Measurements from ENCODE around the gene POFUT2.

POFUT2 gene

GRCh38 chr21:45248301-45248892 is 39.3 kb downstream of the POFUT2 start:
- no peak overlapping the region for H3K4me3 ChIP-seq (ENCODE audit: insufficient read depth, low read depth, low read length, poor library complexity, severe bottlenecking)
- DNase-seq = no peak
- H3K27ac ChIP-seq (ENCODE audit: insufficient read depth, low read length, poor library complexity, severe bottlenecking) = no peak overlapping the region
- H3K27me3 ChIP-seq (replicated peaks; ENCODE audit: control insufficient read depth, insufficient read depth, low read length, poor library complexity, severe bottlenecking) = no peaks in the 10 kb centered on the region
- no peaks in the 10 kb centered on the region for H3K9me3 ChIP-seq (ENCODE audit: control insufficient read depth, low read length)
- no peaks in the 10 kb centered on the region for H3K36me3 ChIP-seq (ENCODE audit: control insufficient read depth, insufficient read depth, low read length)
- no peaks in the 10 kb centered on the region for H3K4me1 ChIP-seq (ENCODE audit: control insufficient read depth, insufficient read depth, low read length, poor library complexity, severe bottlenecking)

- H3K27me3 ChIP-seq (replicated peaks; ENCODE audit: control insufficient read depth, insufficient read depth, low read length, poor library complexity, severe bottlenecking) = no peaks in the 10 kb centered on the region
- DNase-seq = no peak
Observed at GRCh38 chr21:45246386-45247320, 41.0 kb downstream of the POFUT2 start.

GRCh38 chr21:45244799-45245340 is 42.8 kb downstream of the POFUT2 start:
- Histone ChIP-seq H3K4me3 (ENCODE audit: insufficient read depth, low read depth, low read length, poor library complexity, severe bottlenecking) (no peak overlapping the region), H3K36me3 (ENCODE audit: control insufficient read depth, insufficient read depth, low read length) (no peaks in the 10 kb centered on the region), H3K27me3 (replicated peaks; ENCODE audit: control insufficient read depth, insufficient read depth, low read length, poor library complexity, severe bottlenecking) (no peaks in the 10 kb centered on the region), H3K27ac (ENCODE audit: insufficient read depth, low read length, poor library complexity, severe bottlenecking) (no peak overlapping the region), H3K4me1 (ENCODE audit: control insufficient read depth, insufficient read depth, low read length, poor library complexity, severe bottlenecking) (no peaks in the 10 kb centered on the region), H3K9me3 (ENCODE audit: control insufficient read depth, low read length) (no peaks in the 10 kb centered on the region)
- DNase-seq = no peak

More at GRCh38 chr21:45246386-45247320, 41.0 kb downstream of the POFUT2 start:
- Histone ChIP-seq H3K27ac (ENCODE audit: insufficient read depth, low read length, poor library complexity, severe bottlenecking) (no peak overlapping the region), H3K36me3 (ENCODE audit: control insufficient read depth, insufficient read depth, low read length) (no peaks in the 10 kb centered on the region), H3K4me3 (ENCODE audit: insufficient read depth, low read depth, low read length, poor library complexity, severe bottlenecking) (no peak overlapping the region), H3K9me3 (ENCODE audit: control insufficient read depth, low read length) (no peaks in the 10 kb centered on the region), H3K4me1 (ENCODE audit: control insufficient read depth, insufficient read depth, low read length, poor library complexity, severe bottlenecking) (no peaks in the 10 kb centered on the region)

DNA sequence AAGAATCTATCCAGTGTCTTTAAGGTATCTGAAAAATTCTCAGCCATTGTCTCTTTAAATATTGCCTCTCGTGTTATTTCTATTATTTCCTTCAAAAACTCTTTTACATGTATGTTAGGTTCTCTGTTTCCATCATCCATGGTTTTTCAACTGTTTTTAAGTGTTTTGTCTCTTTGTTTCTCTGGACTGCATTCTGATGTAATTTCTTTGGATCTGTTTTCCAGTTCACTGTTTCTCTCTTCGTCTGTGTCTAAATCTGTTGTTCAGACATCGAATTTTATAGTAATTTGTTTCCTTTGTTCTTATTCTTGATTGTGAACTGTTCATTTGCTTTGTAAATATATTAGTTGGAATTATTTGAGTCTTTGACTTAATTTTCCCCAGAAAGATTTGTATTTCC is 44.1 kb downstream of the POFUT2 start:
- no peak overlapping the region for H3K27ac ChIP-seq (ENCODE audit: insufficient read depth, low read length, poor library complexity, severe bottlenecking)

DNA sequence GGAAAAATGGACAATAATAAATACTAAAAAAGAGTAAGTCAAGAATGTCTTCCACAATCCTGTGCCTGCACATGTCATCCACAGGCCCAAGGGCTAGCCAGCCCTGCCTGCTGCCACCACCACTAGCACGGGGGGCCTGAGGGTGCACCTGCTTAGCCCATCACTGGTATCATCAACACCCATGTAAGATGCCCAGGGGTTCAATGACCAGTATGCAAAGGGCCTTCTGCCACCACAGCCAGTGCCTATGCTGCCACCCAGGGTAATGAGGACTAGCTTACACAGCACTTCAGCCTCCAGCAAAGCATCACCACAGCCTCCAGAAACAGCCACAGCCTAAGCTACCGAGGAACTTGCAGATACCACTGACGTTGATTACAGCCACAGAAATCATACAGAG is 46.3 kb downstream of the POFUT2 start:
- no peak for DNase-seq
- Histone ChIP-seq H3K4me3 (ENCODE audit: insufficient read depth, low read depth, low read length, poor library complexity, severe bottlenecking) (no peak overlapping the region), H3K4me1 (ENCODE audit: control insufficient read depth, insufficient read depth, low read length, poor library complexity, severe bottlenecking) (no peaks in the 10 kb centered on the region), H3K36me3 (ENCODE audit: control insufficient read depth, insufficient read depth, low read length) (no peaks in the 10 kb centered on the region), H3K27me3 (replicated peaks; ENCODE audit: control insufficient read depth, insufficient read depth, low read length, poor library complexity, severe bottlenecking) (no peaks in the 10 kb centered on the region), H3K27ac (ENCODE audit: insufficient read depth, low read length, poor library complexity, severe bottlenecking) (no peak overlapping the region), H3K9me3 (ENCODE audit: control insufficient read depth, low read length) (no peaks in the 10 kb centered on the region)

More for the DNA sequence above, 44.1 kb downstream of the POFUT2 start:
- Histone ChIP-seq H3K27me3 (replicated peaks; ENCODE audit: control insufficient read depth, insufficient read depth, low read length, poor library complexity, severe bottlenecking) (no peaks in the 10 kb centered on the region), H3K9me3 (ENCODE audit: control insufficient read depth, low read length) (no peaks in the 10 kb centered on the region), H3K4me3 (ENCODE audit: insufficient read depth, low read depth, low read length, poor library complexity, severe bottlenecking) (no peak overlapping the region), H3K36me3 (ENCODE audit: control insufficient read depth, insufficient read depth, low read length) (no peaks in the 10 kb centered on the region), H3K4me1 (ENCODE audit: control insufficient read depth, insufficient read depth, low read length, poor library complexity, severe bottlenecking) (no peaks in the 10 kb centered on the region)
- no peak for DNase-seq

DNA sequence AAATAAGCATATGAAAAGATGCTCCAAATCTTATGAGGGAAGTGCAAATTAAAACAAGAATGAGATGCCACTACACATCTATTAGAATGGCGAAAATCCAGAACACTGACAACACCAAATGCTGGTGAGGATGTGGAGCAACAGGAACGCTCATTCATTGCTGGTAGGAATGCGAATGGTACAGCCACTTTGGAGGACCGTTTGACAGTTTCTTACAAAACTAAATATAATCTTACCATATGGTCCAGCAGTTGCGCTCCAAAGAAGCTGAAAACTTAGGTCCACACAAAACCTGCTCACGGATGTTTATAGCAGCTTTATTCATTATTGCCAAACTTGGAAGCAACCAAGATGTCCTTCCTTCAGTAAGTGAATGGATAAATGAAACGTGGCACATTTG is 50.3 kb downstream of the POFUT2 start:
- Histone ChIP-seq H3K27me3 (replicated peaks; ENCODE audit: control insufficient read depth, insufficient read depth, low read length, poor library complexity, severe bottlenecking) (no peaks in the 10 kb centered on the region), H3K36me3 (ENCODE audit: control insufficient read depth, insufficient read depth, low read length) (no peaks in the 10 kb centered on the region), H3K4me1 (ENCODE audit: control insufficient read depth, insufficient read depth, low read length, poor library complexity, severe bottlenecking) (no peaks in the 10 kb centered on the region), H3K4me3 (ENCODE audit: insufficient read depth, low read depth, low read length, poor library complexity, severe bottlenecking) (no peak overlapping the region), H3K27ac (ENCODE audit: insufficient read depth, low read length, poor library complexity, severe bottlenecking) (no peak overlapping the region), H3K9me3 (ENCODE audit: control insufficient read depth, low read length) (no peaks in the 10 kb centered on the region)
- no peak for DNase-seq

DNA sequence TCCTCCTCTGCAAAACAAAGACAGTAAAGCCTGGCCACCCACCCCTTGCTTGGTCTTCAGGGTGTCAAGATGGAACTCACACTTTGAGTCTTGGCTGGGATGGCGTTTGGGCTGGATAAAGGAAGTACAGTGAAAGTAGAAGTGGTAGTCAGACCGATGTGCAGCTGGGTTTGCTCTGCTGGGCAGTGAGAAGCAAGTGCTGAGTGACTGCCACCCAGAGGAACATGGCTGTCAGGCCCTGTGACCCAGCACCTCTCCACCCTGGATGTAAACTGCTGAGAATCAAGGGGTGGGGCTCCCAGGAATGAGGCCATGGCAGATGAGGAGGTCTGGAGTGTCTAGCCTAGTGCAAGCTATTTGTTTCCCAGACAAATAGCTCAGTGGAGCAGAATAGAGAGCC is 51.2 kb downstream of the POFUT2 start:
- no peaks in the 10 kb centered on the region for H3K36me3 ChIP-seq (ENCODE audit: control insufficient read depth, insufficient read depth, low read length)
- no peaks in the 10 kb centered on the region for H3K9me3 ChIP-seq (ENCODE audit: control insufficient read depth, low read length)
- no peak overlapping the region for H3K4me3 ChIP-seq (ENCODE audit: insufficient read depth, low read depth, low read length, poor library complexity, severe bottlenecking)
- no peak for DNase-seq
- no peaks in the 10 kb centered on the region for H3K4me1 ChIP-seq (ENCODE audit: control insufficient read depth, insufficient read depth, low read length, poor library complexity, severe bottlenecking)
- no peaks in the 10 kb centered on the region for H3K27me3 ChIP-seq (replicated peaks; ENCODE audit: control insufficient read depth, insufficient read depth, low read length, poor library complexity, severe bottlenecking)
- H3K27ac ChIP-seq (ENCODE audit: insufficient read depth, low read length, poor library complexity, severe bottlenecking) = no peak overlapping the region

DNA sequence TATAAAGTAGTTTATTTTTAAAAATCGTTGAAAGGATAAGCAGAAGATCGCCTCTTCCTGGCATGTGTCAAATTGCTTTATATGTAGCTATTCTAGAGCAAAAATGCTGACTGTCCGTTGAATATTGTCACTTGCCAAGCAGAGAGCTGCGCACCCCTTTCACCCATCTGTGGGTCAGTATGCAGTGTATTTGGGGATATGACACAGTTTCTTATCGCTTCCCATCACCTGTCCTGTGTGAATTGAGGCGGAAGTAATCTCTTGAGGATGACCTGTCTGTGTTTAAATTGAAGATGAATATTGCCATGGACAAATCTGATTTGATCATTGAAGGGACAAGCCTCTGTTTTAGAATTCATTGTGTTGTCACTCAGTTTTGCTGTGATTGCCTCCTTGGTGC is 52.2 kb downstream of the POFUT2 start:
- Histone ChIP-seq H3K4me1 (ENCODE audit: control insufficient read depth, insufficient read depth, low read length, poor library complexity, severe bottlenecking) (no peaks in the 10 kb centered on the region), H3K4me3 (ENCODE audit: insufficient read depth, low read depth, low read length, poor library complexity, severe bottlenecking) (no peak overlapping the region), H3K9me3 (ENCODE audit: control insufficient read depth, low read length) (no peaks in the 10 kb centered on the region), H3K27me3 (replicated peaks; ENCODE audit: control insufficient read depth, insufficient read depth, low read length, poor library complexity, severe bottlenecking) (no peaks in the 10 kb centered on the region), H3K27ac (ENCODE audit: insufficient read depth, low read length, poor library complexity, severe bottlenecking) (no peak overlapping the region), H3K36me3 (ENCODE audit: control insufficient read depth, insufficient read depth, low read length) (no peaks in the 10 kb centered on the region)
- DNase-seq = no peak

DNA sequence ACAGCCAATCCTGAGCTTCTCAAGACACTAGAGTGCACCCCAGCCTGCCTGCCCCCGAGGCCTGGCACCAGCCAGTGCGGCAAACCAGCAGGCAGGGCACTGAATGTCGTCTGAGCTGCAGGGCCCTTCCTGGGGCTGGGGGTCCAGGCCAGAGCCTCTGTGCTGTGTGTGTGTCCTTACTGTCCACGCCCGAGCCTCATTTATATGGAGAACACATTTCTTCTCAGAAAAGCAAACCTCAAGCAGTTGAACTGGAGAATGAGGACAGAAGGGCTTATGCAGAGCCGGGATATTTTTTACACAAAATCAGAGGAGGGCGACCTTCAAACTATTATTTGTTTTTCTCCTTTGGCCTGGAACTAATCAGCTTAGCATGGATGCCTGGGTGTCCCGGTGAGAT is 52.7 kb downstream of the POFUT2 start:
- no peak for DNase-seq
- Histone ChIP-seq H3K27ac (ENCODE audit: insufficient read depth, low read length, poor library complexity, severe bottlenecking) (no peak overlapping the region), H3K27me3 (replicated peaks; ENCODE audit: control insufficient read depth, insufficient read depth, low read length, poor library complexity, severe bottlenecking) (no peaks in the 10 kb centered on the region), H3K9me3 (ENCODE audit: control insufficient read depth, low read length) (no peaks in the 10 kb centered on the region), H3K4me3 (ENCODE audit: insufficient read depth, low read depth, low read length, poor library complexity, severe bottlenecking) (no peak overlapping the region), H3K4me1 (ENCODE audit: control insufficient read depth, insufficient read depth, low read length, poor library complexity, severe bottlenecking) (no peaks in the 10 kb centered on the region), H3K36me3 (ENCODE audit: control insufficient read depth, insufficient read depth, low read length) (no peaks in the 10 kb centered on the region)

DNA sequence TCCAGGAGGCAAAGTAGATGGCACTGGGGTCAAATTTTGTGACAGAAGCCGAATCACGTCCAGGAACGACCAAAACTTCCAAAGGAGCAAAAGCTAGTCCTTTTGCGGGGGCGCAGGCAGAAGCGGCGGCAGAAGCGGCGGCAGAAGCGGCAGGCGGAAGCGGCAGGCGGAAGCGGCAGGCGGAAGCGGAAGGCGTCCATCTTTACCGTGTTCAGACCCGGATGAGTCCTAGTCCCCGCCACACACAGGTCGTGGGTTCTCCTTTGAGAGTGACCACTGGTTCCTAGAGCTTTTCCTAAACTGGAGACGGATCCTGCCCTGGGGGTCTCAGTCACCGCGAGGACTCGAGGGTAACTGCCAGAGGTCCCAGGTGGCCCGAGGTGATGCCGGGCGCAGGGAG is 53.6 kb downstream of the POFUT2 start:
- Histone ChIP-seq H3K9me3 (ENCODE audit: control insufficient read depth, low read length) (no peaks in the 10 kb centered on the region), H3K4me1 (ENCODE audit: control insufficient read depth, insufficient read depth, low read length, poor library complexity, severe bottlenecking) (no peaks in the 10 kb centered on the region), H3K36me3 (ENCODE audit: control insufficient read depth, insufficient read depth, low read length) (no peaks in the 10 kb centered on the region), H3K4me3 (ENCODE audit: insufficient read depth, low read depth, low read length, poor library complexity, severe bottlenecking) (no peak overlapping the region), H3K27ac (ENCODE audit: insufficient read depth, low read length, poor library complexity, severe bottlenecking) (no peak overlapping the region), H3K27me3 (replicated peaks; ENCODE audit: control insufficient read depth, insufficient read depth, low read length, poor library complexity, severe bottlenecking) (no peaks in the 10 kb centered on the region)
- no peak for DNase-seq
